GM21737 (cell line): Measurements from ENCODE around the gene IRGQ.

Experiments
- ATAC-seq: cut with Tn5 transposase; IDR thresholded peaks from one replicate; pipeline ENCODE4 v1.9.1; 2021; ENCODE audit warnings: mild to moderate bottlenecking, moderate library complexity; ENCODE audit not compliant: unreplicated experiment

IRGQ gene

GRCh38 chr19:43545276-43545675, 50.7 kb downstream of the IRGQ start:
- ATAC-seq, result no peak

GRCh38 chr19:43544077-43544476, 51.9 kb downstream of the IRGQ start:
- no peak for ATAC-seq

DNA sequence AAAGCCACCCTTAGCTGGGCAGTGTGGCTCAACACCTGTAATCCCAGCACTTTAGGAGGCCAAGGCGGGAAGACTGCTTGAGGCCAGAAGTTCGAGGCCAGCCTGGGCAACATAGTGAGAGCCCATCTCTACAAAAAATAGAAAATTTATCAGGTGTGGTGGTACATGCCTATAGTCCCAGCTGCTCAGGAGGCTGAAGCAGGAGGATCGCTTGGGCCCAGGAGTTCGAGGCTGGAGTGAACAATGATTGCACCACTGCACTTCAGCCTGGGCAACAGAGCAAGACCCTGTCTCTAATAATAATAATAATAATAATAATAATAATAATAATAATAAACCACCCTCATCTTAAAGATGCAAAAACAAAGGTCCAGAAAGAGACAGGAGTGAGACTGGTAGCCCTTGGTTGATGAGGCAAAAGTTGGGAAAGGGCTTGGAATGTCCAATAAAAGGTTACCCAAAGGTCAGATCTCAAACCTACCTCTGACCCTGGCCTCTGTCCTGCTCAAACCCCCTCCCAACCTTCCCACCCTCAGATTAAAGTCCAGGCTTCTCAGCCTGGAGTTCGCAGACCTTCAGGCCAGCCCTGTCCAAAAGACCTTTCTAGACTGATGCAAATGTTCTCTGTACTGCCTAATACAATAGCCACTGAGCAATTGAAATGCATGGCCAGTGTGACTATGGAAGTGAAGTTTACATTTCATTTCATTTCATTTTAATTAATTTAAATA, 53.8 kb downstream of the IRGQ start:
- ATAC-seq, result no peak

DNA sequence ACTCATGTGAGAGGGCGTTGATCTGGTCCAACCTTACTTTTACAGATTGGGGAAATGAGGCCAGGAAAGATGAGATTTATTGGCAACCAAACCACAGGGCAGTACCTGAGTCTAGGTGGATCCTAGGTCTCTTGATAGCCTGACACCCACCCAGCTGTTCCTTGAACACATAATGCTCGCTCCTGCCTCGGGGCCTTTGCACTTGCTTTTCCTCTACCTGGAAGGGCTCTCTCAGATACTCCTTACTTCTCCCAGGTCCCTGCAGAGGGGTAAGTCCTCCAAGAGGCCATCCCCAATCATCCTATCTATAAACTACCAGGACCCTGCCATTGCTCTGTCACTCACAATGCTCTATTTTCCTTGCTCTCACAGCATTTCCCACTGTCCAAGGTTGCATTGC, 55.6 kb downstream of the IRGQ start:
- ATAC-seq, result no peak

GRCh38 chr19:43538922-43539321, 57.0 kb downstream of the IRGQ start:
- ATAC-seq, result no peak

GRCh38 chr19:43534816-43535761, 60.8 kb downstream of the IRGQ start:
- ATAC-seq, result no peak
